Measurements from ENCODE around the gene SOX21.

Gene SOX21

GRCh38 chr13:94708031-94708859, 4.1 kb downstream of the SOX21 start:
- no peak for DNase-seq

DNA sequence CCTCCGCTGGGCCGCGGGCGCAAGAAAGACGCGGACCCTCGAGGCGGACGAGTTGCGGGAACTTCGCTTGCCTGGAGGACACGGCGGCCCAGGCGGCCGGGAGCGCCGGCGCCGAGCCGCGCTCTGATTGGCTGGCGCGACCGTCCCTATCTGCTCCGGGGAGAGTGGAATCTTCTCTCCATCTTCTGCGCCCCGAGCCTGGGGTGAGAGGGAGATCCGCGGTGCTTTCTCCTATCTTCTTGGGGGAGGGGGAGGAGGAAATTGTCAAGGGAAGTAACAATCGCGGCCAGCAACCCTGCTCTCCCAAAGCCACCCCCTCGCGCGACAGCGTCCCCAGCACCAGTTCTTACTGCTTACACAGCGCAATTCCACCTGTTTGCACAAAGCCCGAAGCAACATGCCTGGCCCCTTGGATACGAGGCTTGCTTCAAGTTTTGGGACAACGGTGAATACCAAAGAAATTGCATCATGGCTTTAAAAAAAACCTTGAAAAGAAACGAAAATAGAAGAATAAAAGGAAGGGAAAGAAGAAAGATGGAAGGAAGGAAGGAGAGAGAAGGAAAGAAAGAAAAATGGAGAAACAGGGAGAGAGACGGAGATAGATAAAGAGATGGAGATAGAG, 4.8 kb downstream of the SOX21 start:
- DNase-seq, result no peak

DNA sequence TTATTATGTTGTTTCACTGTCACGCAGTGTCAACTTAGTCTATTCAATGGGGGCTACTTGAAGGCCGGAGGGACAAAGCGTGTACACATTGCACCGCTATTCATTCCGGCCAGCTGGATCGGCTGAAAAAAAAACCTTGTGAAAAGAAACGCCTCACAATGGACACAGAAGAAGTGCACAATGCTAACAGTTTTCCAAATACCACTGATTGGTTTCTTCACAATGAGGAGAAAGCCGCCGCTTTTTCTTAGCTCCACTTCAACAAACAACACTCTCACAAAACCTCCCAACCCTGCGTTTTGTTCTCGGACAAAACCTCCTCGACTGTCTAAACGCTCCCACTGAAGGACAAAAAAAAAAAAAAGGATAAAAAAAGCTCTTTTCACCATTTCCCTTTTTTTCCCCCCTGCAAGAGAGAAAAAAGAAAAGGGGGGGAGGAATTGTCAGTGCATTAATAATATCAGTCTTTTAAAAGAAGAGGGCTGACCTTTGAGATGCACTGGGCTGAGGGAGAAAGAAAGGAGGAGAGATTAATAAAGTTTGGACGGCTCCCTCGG, 5.4 kb downstream of the SOX21 start:
- DNase-seq, result no peak

DNA sequence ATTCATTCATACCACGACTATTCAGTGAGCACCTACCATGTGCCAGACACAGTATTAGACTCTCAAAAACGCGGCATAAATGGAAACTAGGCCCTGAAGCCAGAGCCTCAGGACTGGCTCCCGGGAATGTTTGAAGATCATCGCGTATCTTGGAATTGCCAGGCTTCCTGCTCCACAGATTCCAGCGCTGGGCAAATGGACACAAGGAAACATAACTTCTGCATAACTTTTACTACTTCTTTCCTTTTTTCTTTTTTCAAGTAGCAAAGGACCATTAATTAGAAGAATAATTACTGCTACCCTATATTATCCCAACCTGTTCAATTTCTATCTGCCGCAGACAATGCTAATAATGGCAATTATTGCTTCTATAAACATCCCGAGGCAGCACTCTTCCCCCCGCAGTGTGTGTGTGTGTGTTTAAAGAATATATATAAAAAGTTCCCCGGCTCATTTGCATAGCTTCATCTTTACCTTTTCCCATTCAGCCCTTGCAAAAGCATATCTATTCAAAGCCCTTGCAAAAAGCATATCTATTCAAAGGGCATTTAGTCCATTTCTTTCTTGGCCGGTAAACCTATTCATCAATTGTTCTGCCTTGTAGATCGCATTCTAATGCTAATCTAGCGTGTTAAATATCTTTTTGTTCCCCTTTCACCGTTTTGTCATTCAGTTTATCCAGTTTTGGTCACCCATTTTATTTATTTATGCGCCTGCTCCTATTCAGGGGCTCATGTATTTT, 6.1 kb downstream of the SOX21 start:
- no peak for DNase-seq

DNA sequence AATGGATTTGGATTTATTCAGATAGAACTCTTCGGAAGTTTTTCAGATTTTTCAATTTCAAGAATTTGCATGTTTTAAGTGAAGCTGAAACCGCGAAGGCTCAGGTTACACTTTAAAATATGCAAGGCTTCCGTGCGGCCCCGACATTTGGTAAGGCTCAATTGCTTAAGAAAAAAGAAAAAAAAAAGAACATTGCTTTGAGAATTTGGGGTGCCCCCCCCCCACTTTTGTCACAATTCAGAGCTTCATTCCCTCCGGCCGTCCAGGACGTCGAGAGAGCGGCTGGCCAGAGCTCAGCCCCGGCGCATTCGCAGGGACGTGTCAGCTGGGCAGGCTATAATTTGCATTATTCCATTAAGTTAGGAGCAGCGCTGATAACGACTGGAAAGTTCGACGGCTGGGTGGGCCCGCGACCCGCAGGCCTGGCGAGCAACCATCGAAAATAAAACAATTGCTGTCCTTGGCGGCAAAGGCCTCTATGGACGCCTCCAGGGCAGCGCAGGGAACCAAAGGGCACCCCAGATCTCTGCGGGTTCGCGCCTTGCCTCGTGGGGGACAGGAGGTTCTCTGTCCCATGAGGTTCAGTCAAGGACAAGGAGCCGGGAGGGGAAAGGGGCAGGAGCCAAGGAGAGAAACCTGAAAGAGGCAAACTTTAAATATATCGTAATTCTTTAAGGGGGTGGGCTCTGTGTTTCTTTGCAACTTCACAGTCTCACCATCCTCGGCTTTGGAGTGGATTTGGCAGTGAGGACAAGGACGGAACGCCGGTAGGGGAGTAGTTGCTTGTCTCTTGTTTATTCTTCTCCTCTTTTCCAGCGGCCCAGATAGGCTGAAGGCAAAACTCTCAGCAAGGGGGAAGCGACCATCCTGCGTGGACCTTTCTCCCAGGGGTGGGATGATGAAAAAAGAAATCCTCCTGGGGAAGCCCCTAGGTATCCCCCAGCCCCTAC, 7.0 kb downstream of the SOX21 start:
- DNase-seq, result no peak

DNA sequence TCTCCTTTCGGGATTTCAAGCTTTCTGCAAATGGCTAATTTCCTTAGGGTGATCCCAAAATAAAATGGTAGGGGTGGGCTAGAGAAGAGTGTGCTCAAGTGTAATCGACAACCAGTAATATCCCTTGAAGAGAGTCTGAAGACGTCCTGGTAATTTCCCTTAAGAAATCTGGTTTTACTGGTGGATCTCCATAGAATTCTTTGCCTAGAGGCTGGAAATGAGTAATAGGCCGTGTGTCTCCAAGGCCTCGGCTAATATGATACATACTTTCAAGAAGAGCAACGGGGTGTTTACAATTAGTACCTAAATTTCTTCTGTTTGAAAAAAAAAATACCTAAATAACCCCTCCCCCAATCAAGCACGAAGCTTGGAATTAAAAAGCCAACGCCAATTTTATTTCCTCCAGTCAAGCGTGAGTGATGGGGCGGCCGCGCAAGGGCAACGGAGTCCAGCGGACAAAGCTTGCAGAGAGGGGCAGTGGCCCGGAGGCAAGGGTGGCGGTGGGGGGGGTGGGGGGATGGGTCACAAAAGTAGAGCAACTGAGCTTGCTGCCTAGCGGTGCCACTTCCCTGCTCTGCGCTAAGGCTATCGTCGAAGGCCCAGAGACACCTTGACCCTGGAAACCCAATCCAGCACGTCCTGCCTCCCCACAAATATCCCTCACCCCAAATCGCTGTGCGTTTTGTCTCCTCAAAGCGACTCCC, 7.8 kb downstream of the SOX21 start:
- DNase-seq, result no peak

GRCh38 chr13:94703721-94704314, 8.5 kb downstream of the SOX21 start:
- DNase-seq, result no peak

- DNase-seq, result no peak
Observed at GRCh38 chr13:94703271-94703670, 9.1 kb downstream of the SOX21 start.

- DNase-seq, result no peak
Observed at GRCh38 chr13:94702181-94703041, 9.9 kb downstream of the SOX21 start.

- DNase-seq, result no peak
Observed at GRCh38 chr13:94701313-94702180, 10.8 kb downstream of the SOX21 start.

DNA sequence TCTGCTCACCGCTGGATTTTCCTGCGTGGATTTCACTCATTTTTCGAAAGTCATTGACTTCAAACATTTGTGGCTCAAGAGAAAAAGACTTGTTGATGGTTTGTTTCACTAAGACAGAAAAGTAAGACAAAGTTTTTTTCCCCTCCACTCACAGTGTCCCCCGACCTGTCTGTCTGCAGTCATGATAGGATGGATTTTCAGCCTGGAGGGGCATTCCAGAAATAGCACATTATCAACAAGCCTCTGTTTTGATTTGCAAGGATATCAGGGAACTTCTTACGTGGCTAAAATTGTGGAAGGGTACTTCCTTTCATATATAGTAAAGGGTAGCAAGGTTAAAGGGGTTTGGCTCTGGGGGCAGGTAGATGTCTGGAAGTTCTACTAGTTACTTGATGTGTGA, 11.8 kb downstream of the SOX21 start:
- no peak for DNase-seq

DNA sequence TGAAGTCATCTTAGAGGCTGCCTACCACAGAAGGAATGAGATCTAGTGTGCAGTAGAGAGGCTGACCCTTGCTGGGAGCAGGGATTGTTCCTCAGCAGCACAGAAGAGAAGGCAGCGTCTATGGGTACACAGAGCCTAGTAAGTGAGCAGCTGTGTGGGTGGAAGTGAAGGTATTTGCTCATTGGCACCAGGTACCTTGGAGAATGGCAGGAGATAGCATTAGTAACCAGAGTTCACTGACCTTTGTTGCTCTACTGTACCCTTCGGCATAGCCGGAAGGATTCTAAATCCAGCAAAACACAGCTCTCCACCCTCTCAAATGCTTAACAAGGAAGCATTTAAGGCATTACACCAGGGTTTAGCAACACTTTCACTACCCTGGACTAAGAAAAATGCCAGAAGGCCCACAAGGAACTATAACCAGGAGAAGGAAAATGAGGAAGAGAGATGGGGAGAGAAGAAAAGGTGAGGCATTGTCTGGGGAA, 12.3 kb downstream of the SOX21 start:
- DNase-seq, result no peak

- DNase-seq, result no peak
Observed at GRCh38 chr13:94696171-94696570, 16.2 kb downstream of the SOX21 start.

DNA sequence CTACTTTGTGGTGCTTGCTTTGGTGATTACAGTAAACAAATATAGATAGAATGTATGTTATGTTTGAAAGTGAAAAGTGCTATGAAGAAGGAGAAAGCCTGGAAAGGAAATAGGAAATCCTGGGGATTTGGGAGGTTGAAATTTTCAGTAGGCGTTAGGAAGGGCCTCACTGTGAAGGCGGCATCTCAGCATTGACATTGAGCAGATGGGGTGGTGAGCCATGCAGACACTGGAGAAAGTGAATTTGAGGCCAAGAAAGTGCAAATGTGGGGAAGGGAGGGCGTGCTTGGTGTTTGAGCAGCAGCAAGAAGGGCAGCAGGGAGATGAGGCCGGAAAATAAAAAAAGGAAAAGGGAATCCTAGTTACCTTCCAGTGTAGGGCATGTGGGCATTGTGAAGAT, 20.3 kb downstream of the SOX21 start:
- no peak for DNase-seq

DNA sequence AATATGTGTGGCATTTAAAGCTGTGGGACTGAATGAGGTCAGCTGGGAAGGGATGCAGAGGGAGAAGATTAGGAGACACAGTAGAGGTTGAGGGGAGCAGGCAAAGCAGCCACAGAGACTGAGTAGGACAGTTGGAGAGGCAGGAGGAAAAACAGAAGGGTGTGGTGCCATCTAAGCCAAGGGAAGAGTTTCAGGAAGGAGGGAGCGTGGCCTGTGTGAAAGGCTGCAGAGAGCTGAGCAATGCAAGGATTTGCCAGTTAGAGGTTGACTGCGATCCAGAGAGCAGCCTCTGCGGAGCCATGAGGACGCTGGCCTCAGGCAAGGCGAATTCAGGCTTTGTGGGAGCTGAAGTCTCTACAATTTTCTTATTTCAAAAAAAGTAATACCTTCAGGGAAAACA, 28.9 kb downstream of the SOX21 start:
- DNase-seq, result no peak

GRCh38 chr13:94682229-94682628, 30.1 kb downstream of the SOX21 start:
- no peak for DNase-seq

GRCh38 chr13:94679614-94680013, 32.7 kb downstream of the SOX21 start:
- no peak for DNase-seq

GRCh38 chr13:94678845-94679244, 33.5 kb downstream of the SOX21 start:
- DNase-seq, result no peak

DNA sequence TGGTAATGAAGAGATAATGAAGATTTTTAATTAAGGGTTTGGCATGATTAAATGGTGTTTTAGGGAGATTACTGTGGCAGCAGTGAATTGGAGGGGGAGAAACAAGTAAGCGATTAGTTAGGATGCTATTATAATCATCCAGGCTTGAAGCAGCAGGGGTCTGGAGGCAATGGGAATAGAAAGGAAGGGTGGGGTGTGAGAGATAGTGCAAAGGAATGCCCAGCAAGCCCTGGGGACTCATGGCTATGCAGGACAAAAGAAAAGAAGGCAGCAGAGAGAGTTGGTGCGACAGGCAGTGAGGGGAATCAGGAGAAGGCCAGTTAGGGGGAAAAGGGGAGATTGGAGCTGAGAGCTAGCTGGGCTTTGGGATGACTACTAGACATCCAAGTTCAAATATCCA, 34.5 kb downstream of the SOX21 start:
- no peak for DNase-seq
